GM12878 (cell line): ENCODE measurements around the gene ENOX1. TPM values are rescaled to one million over a fixed set of nuclear protein-coding genes. Genes with fewer than 3 reads are reported as not detected.
A peak's percentile ranks its signal among the peaks of the same experiment; 100 is the strongest.

Experiments
- ATAC-seq: fragments of 200-7000 bp; cut with Tn5 transposase; 3 replicates; pipeline ENCODE4 v1.9.1; 2020; ENCODE audit warnings: mild to moderate bottlenecking, moderate library complexity
- BruUV-seq: library from RNA; stranded (reverse); fragments of 400-500 nt; replicated peaks from 2 replicates; lab custom pipeline; 2021; lab: Mats Ljungman, UMichigan
- CTCF ChIA-PET: fragments of 300-600 bp; sonication (Branson Sonifier 250); formaldehyde crosslinking; extraction: SDS; loops from one replicate; lab custom pipeline; 2021; ENCODE audit warnings: inconsistent platforms; lab: Yijun Ruan, JAX
- POLR2A ChIA-PET: fragments of 350-600 bp; formaldehyde crosslinking; extraction: SDS; loops from one replicate; lab custom pipeline; 2021; ENCODE audit warnings: inconsistent platforms; lab: Charles Lee
- RAD21 ChIA-PET: fragments of 300-600 bp; sonication (Branson Sonifier 250); formaldehyde crosslinking; loops from one replicate; lab custom pipeline; 2023; ENCODE audit warnings: antibody characterized with exemption; ENCODE audit not compliant: unreplicated experiment; lab: Charles Lee
- SMC1A ChIA-PET: fragments of 300-600 bp; sonication (Branson Sonifier 250); formaldehyde crosslinking; loops from one replicate; lab custom pipeline; 2023; ENCODE audit not compliant: unreplicated experiment, uncharacterized antibody; lab: Charles Lee
- DNase-seq: peaks from one replicate; pipeline ENCODE4 v3.0.0-alpha.2; 2011; ENCODE audit warnings: low read depth, low spot score
- FAIRE-seq: peaks from 3 replicates; lab custom pipeline; 2011; peaks lifted over from hg19 to GRCh38; lab: Jason Lieb, UNC
- H2AFZ ChIP-seq: 2 replicates; pipeline ENCODE4 v1.6.0; 2011; ENCODE audit warnings: low read depth, low read length, control low read depth; ENCODE audit not compliant: control insufficient read depth
- H3K27ac ChIP-seq: 2 replicates; pipeline ENCODE4 v1.5.1; 2011; ENCODE audit warnings: control low read depth; ENCODE audit not compliant: control insufficient read depth, insufficient read depth
- H3K27me3 ChIP-seq, 2 experiments: replicated peaks in 1 of 2; 2 replicates each; pipeline versions ENCODE4 v1.6.0 to v1.6.1; 2011; ENCODE audit warnings: low read length in 1 of 2; ENCODE audit not compliant: control insufficient read depth in 2 of 2, insufficient read depth in 2 of 2
- H3K36me3 ChIP-seq, 2 experiments: 2 replicates each; pipeline ENCODE4 v1.5.1; 2011; ENCODE audit warnings: low read length in 1 of 2; ENCODE audit not compliant: control insufficient read depth in 2 of 2, insufficient read depth in 2 of 2
- H3K4me1 ChIP-seq: 2 replicates; pipeline ENCODE4 v1.6.1; 2011; ENCODE audit warnings: mild to moderate bottlenecking, low read length, moderate library complexity, mixed read lengths; ENCODE audit not compliant: control insufficient read depth, insufficient read depth
- H3K4me2 ChIP-seq: 2 replicates; pipeline ENCODE4 v1.6.0; 2011; ENCODE audit warnings: control low read depth; ENCODE audit not compliant: control insufficient read depth, insufficient read depth
- H3K4me3 ChIP-seq: fragments of 200-600 bp; sonication (generic); 2 replicates; pipeline ENCODE4 v1.5.1; 2016
- H3K79me2 ChIP-seq: 2 replicates; pipeline ENCODE4 v1.6.0; 2011; ENCODE audit warnings: low read length; ENCODE audit not compliant: control insufficient read depth, insufficient read depth
- H3K9ac ChIP-seq: 2 replicates; pipeline ENCODE4 v1.8.0; 2011; ENCODE audit warnings: low read length, control low read depth, mixed read lengths; ENCODE audit not compliant: control insufficient read depth, insufficient read depth
- H3K9me3 ChIP-seq: replicated peaks from 3 replicates; pipeline ENCODE4 v1.5.1; 2011; ENCODE audit warnings: mild to moderate bottlenecking, low read length; ENCODE audit not compliant: control insufficient read depth, insufficient read depth
- H4K20me1 ChIP-seq: 2 replicates; pipeline ENCODE4 v1.6.0; 2011; ENCODE audit not compliant: control insufficient read depth, insufficient read depth
- EP300 ChIP-seq, 2 experiments: fragments of 150-350 bp in 1 of 2; IDR thresholded peaks; 2 replicates each; pipeline ENCODE4 v1.6.1; 2011 to 2012; ENCODE audit warnings: low read depth in 2 of 2, low read length in 2 of 2, borderline replicate concordance in 1 of 2, improper control_type of control experiment in 1 of 2, inconsistent platforms in 1 of 2; ENCODE audit not compliant: control insufficient read depth in 1 of 2
- FOXK2 ChIP-seq: fragments of 450-650 bp; IDR thresholded peaks from 2 replicates; pipeline ENCODE4 v1.6.1; 2017; ENCODE audit warnings: mild to moderate bottlenecking, moderate library complexity
- KLF5 ChIP-seq: fragments of 450-650 bp; IDR thresholded peaks from 2 replicates; pipeline ENCODE4 v1.6.1; 2014; ENCODE audit warnings: mild to moderate bottlenecking; ENCODE audit not compliant: partially characterized antibody
- MEF2B ChIP-seq: fragments of 450-650 bp; IDR thresholded peaks from 2 replicates; pipeline ENCODE4 v1.6.1; 2018; ENCODE audit warnings: mild to moderate bottlenecking, moderate library complexity; ENCODE audit not compliant: partially characterized antibody, poor library complexity, severe bottlenecking
- MYB ChIP-seq: fragments of 150-350 bp; IDR thresholded peaks from 2 replicates; pipeline ENCODE4 v1.6.1; 2014; ENCODE audit warnings: mild to moderate bottlenecking, low read depth, low read length, borderline replicate concordance
- NFYB ChIP-seq: IDR thresholded peaks from 2 replicates; pipeline ENCODE4 v1.6.1; 2011; ENCODE audit warnings: low read depth, mild to moderate bottlenecking, low read length, improper control_type of control experiment, moderate library complexity; ENCODE audit not compliant: insufficient read depth
- NR2C1 ChIP-seq: fragments of 450-650 bp; IDR thresholded peaks from 2 replicates; pipeline ENCODE4 v1.6.1; 2017; ENCODE audit warnings: antibody characterized with exemption, mild to moderate bottlenecking, moderate library complexity
- NR2C2 ChIP-seq: IDR thresholded peaks from 2 replicates; pipeline ENCODE4 v1.6.1; 2011; ENCODE audit warnings: borderline replicate concordance, low read depth; ENCODE audit not compliant: control insufficient read depth, insufficient read length
- PAX8 ChIP-seq: fragments of 450-650 bp; IDR thresholded peaks from 2 replicates; pipeline ENCODE4 v1.6.1; 2017; ENCODE audit warnings: mild to moderate bottlenecking, moderate library complexity
- RAD21 ChIP-seq: IDR thresholded peaks from 2 replicates; pipeline ENCODE4 v1.6.1; 2011; ENCODE audit warnings: mild to moderate bottlenecking, low read depth, low read length, moderate library complexity; ENCODE audit not compliant: insufficient read depth
- SPI1 ChIP-seq: IDR thresholded peaks from 2 replicates; pipeline ENCODE4 v1.6.1; 2011; ENCODE audit warnings: low read depth, mild to moderate bottlenecking, low read length, moderate library complexity, borderline replicate concordance; ENCODE audit not compliant: insufficient read depth
- TARDBP ChIP-seq: IDR thresholded peaks from 2 replicates; pipeline ENCODE4 v1.6.1; 2016; ENCODE audit warnings: borderline replicate concordance
- WGBS: methylation state at CpG from one replicate; pipeline ENCODE4 v1.1.6; 2016; ENCODE audit warnings: low lambda C conversion rate; ENCODE audit not compliant: insufficient replicate concordance, insufficient coverage; ENCODE audit errors: missing lambda C conversion rate; 5-methylcytosine and 5-hydroxymethylcytosine counted together
- in situ Hi-C: fragments of 300-500 bp; cut with MboI; formaldehyde crosslinking; loops from 9 replicates; pipeline ENCODE4 v1.14.3; 2018; ENCODE audit warnings: mixed read lengths
- intact Hi-C: fragments of 100-400 bp; cut with micrococcal nuclease; formaldehyde crosslinking; loops from one replicate; pipeline ENCODE4 v1.14.2; 2022; ENCODE audit not compliant: unreplicated experiment
- polyA plus RNA-seq, 11 experiments: library from polyadenylated mRNA; depleted of rRNA in 4 of 11; unstranded in 6 of 11; stranded (reverse) in 5 of 11; fragments of >200 nt; fragmentation: Nextera tagmentation in 4 of 11; fragmentation: Illumina TruSeq in 1 of 11; extraction: Ambion mirVana in 4 of 11; extraction: Trizol in 1 of 11; gene quantifications; 1 replicate in 1 of 11; 2 replicates in 10 of 11; pipeline versions ENCODE4 v1.2.1 to v1.2.3, GENCODE V29; 2011 to 2016; ENCODE audit warnings: inconsistent platforms in 2 of 11, missing spikeins in 2 of 11, low read depth in 1 of 11
- total RNA-seq, 4 experiments: library from RNA; depleted of rRNA in 3 of 4; stranded (reverse); fragments of >200 nt in 3 of 4; fragmentation: Illumina TruSeq in 1 of 4; extraction: Trizol in 1 of 4; gene quantifications; 2 replicates each; pipeline versions ENCODE4 v1.2.1 to v1.2.3, GENCODE V29; 2013 to 2021
- TF ChIP-seq, protein P1 (sequence below): fragments of 450-650 bp; formaldehyde crosslinking; IDR thresholded peaks from 2 replicates; pipeline ENCODE4 v1.5.0; 2022; ENCODE audit warnings: mild to moderate bottlenecking, missing genetic modification characterization

Gene ENOX1
- total and polyA plus RNA-seq, 10 of the 15 experiments (the other 5 are each of a cell fraction or from before 2014, with no cell fraction given), result 0.11 to 0.26 (median 0.15) TPM

DNA sequence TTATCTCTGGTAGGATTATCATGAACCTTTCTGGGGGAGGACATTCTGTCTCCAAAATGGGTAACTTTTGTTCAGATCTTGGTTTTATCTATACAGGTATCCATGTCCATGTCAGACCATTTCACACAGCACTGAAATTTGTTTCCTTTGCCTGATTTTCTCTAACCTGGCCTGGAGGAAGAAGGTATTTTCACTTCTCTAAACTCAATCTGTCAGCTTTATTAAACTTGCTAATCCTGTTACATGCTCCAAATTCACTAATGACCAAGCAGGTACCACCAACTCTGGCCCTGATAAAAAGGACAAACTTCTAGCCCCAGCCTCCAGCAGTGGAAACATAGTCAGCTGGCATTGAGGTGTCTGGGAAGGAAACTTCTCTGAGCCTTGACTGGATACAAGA, 529.0 kb downstream of the ENOX1 start:
- no TSS peak for BruUV-seq
- Histone ChIP-seq H3K36me3 (no peaks in the 10 kb centered on the region), H3K9me3 (no peaks in the 10 kb centered on the region), H4K20me1 (no peaks in the 10 kb centered on the region), H3K27me3 (no peaks in the 10 kb centered on the region)
- CTCF ChIA-PET, result no interaction called here
- DNase-seq (no peak), FAIRE-seq (no peak)
- SMC1A ChIA-PET, result interaction anchor here (1.7 kb wide), 1 partner anchor 18 kb away, joined by 4 read pairs; no protein-coding TSS in a partner anchor
- TF ChIP-seq SPI1 (peak; percentile 63; the same call in 1 of the 2 replicates), MYB (no peak)
- TF ChIP-seq, all 136 proteins: peak for 1
- no peak overlapping the region for H3K4me2 ChIP-seq
- ATAC-seq, result peak; percentile 48
- H3K9ac ChIP-seq, result no peak overlapping the region
- intact Hi-C loops, result no loop called here
- no peak overlapping the region for H3K27ac ChIP-seq
- in situ Hi-C loops, result no loop called here
- H3K4me1 ChIP-seq, result peaks cover 6% of the 10 kb centered on the region; the same call in 1 of the 2 replicates
- POLR2A ChIA-PET, result no interaction called here
- no peak overlapping the region for H2AFZ ChIP-seq
- no peaks in the 10 kb centered on the region for H3K79me2 ChIP-seq
- RAD21 ChIA-PET, result no interaction called here
- no peak overlapping the region for H3K4me3 ChIP-seq

DNA sequence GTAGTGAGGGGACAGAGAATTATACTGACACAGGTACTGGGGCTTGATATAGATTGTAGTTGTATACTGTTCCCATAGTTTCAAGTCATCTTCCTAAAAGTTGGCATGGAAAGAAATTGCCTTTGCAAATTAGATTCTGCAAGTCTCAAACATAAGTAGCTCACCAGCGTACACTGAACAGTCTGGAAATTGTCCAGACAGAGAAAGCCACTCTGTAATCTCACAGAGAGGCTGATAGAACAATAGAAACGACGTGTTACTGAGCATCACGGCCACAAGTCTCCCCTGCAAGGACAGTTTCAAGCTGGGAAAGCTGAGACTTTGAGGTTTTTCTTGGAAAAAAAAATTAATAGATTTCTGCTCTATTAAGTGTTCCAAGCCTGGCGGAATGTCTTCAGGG, 534.8 kb downstream of the ENOX1 start:
- Histone ChIP-seq H3K4me2 (no peak overlapping the region), H3K36me3 (no peaks in the 10 kb centered on the region), H2AFZ (no peak overlapping the region), H3K4me1 (no peaks in the 10 kb centered on the region), H3K27me3 (no peaks in the 10 kb centered on the region), H3K27ac (no peak overlapping the region), H4K20me1 (no peaks in the 10 kb centered on the region), H3K4me3 (no peak overlapping the region), H3K9me3 (no peaks in the 10 kb centered on the region), H3K9ac (no peak overlapping the region), H3K79me2 (no peaks in the 10 kb centered on the region)
- CTCF ChIA-PET, result interaction anchor here (1.3 to 1.4 kb wide), 3 partner anchors 10 to 656 kb away, joined by 3 read pairs; no protein-coding TSS in a partner anchor
- in situ Hi-C loops, result no loop called here
- RAD21 ChIA-PET, result no interaction called here
- BruUV-seq, result no TSS peak
- WGBS, result 24% methylated on average over 5 of the region's 5 CpGs
- ATAC-seq (no peak), FAIRE-seq (no peak), DNase-seq (no peak)
- intact Hi-C loops, result no loop called here
- POLR2A ChIA-PET, result no interaction called here
- SMC1A ChIA-PET, result interaction anchor here (1.2 to 1.3 kb wide), 2 partner anchors 10 to 85 kb away, joined by 3 read pairs; no protein-coding TSS in a partner anchor
- TF ChIP-seq NR2C2 (no peak), NR2C1 (no peak), NFYB (no peak), MYB (no peak), MEF2B (no peak), RAD21 (no peak), EP300 (IDR thresholded peaks at IDR 0.05; ENCODE audit: borderline replicate concordance in 1 of 2, control insufficient read depth in 1 of 2, low read depth in 2 of 2, low read length in 2 of 2) (no peak), KLF5 (no peak), FOXK2 (no peak), PAX8 (no peak), TARDBP (no peak)
- TF ChIP-seq, protein P1, sequence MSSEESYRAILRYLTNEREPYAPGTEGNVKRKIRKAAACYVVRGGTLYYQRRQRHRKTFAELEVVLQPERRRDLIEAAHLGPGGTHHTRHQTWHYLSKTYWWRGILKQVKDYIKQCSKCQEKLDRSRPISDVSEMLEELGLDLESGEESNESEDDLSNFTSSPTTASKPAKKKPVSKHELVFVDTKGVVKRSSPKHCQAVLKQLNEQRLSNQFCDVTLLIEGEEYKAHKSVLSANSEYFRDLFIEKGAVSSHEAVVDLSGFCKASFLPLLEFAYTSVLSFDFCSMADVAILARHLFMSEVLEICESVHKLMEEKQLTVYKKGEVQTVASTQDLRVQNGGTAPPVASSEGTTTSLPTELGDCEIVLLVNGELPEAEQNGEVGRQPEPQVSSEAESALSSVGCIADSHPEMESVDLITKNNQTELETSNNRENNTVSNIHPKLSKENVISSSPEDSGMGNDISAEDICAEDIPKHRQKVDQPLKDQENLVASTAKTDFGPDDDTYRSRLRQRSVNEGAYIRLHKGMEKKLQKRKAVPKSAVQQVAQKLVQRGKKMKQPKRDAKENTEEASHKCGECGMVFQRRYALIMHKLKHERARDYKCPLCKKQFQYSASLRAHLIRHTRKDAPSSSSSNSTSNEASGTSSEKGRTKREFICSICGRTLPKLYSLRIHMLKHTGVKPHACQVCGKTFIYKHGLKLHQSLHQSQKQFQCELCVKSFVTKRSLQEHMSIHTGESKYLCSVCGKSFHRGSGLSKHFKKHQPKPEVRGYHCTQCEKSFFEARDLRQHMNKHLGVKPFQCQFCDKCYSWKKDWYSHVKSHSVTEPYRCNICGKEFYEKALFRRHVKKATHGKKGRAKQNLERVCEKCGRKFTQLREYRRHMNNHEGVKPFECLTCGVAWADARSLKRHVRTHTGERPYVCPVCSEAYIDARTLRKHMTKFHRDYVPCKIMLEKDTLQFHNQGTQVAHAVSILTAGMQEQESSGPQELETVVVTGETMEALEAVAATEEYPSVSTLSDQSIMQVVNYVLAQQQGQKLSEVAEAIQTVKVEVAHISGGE (CRISPR knock-in tag), result no peak
